SHP77 (cell line): ENCODE measurements around the gene LYPD6.
"Not testable (repeated sequence)": the region's sequence is repeated elsewhere in the genome, so short reads cannot be mapped to it uniquely, and the experiment has no call there.

Source experiments
- DNase-seq, 2 experiments: peaks; one replicate each; lab custom pipeline; 2025; lab: John Stamatoyannopoulos, UW

Gene LYPD6

GRCh38 chr2:149451417-149452165 lies 121.2 kb downstream of the LYPD6 start:
- no peak for DNase-seq

- no peak for DNase-seq
Observed at GRCh38 chr2:149456285-149456684, 125.9 kb downstream of the LYPD6 start.

GRCh38 chr2:149458502-149458901 lies 128.1 kb downstream of the LYPD6 start:
- DNase-seq: no peak

GRCh38 chr2:149463328-149464002 lies 133.1 kb downstream of the LYPD6 start:
- DNase-seq: no peak

- no peak for DNase-seq
Observed at GRCh38 chr2:149464396-149464795, 134.0 kb downstream of the LYPD6 start.

GRCh38 chr2:149465873-149466272 lies 135.5 kb downstream of the LYPD6 start:
- no peak for DNase-seq

- DNase-seq: no peak
Observed at GRCh38 chr2:149466635-149467034, 136.2 kb downstream of the LYPD6 start.

GRCh38 chr2:149467436-149467835 lies 137.0 kb downstream of the LYPD6 start:
- no peak for DNase-seq

- no peak for DNase-seq
Observed at GRCh38 chr2:149468636-149469035, 138.2 kb downstream of the LYPD6 start.

GRCh38 chr2:149470046-149470445 lies 139.7 kb downstream of the LYPD6 start:
- no peak for DNase-seq

- no peak for DNase-seq
Observed at GRCh38 chr2:149472413-149472812, 142.0 kb downstream of the LYPD6 start.

GRCh38 chr2:149473068-149473467 lies 142.7 kb downstream of the LYPD6 start:
- DNase-seq: no peak

- no peak for DNase-seq
Observed at GRCh38 chr2:149473521-149473920, 143.1 kb downstream of the LYPD6 start.

GRCh38 chr2:149483004-149483605 lies 152.7 kb downstream of the LYPD6 start:
- no peak for DNase-seq

GRCh38 chr2:149486664-149487063 lies 156.3 kb downstream of the LYPD6 start:
- no peak for DNase-seq

- no peak for DNase-seq
Observed at GRCh38 chr2:149487189-149487588, 156.8 kb downstream of the LYPD6 start.

GRCh38 chr2:149488706-149489440 lies 158.5 kb downstream of the LYPD6 start:
- no peak for DNase-seq

- DNase-seq: no peak
Observed at GRCh38 chr2:149489452-149489851, 159.1 kb downstream of the LYPD6 start.

GRCh38 chr2:149490296-149490695 lies 159.9 kb downstream of the LYPD6 start:
- DNase-seq: no peak

GRCh38 chr2:149492923-149493322 lies 162.5 kb downstream of the LYPD6 start:
- DNase-seq: no peak

- DNase-seq: not testable (repeated sequence)
Observed at GRCh38 chr2:149499204-149499603, 168.8 kb downstream of the LYPD6 start.

GRCh38 chr2:149506808-149507207 lies 176.4 kb downstream of the LYPD6 start:
- DNase-seq: not testable (repeated sequence)
